Keratinocyte (primary cell): ENCODE results near the gene ASIC1. TPM values are rescaled to one million over a fixed set of nuclear protein-coding genes. Genes with fewer than 3 reads are reported as not detected.

Source experiments
- DNase-seq: peaks from one replicate; pipeline ENCODE4 v3.0.0-alpha.2; 2011; ENCODE audit warnings: low read depth, missing footprints, low spot score
- FAIRE-seq: peaks from 2 replicates; lab custom pipeline; 2011; peaks lifted over from hg19 to GRCh38; lab: Jason Lieb, UNC
- H2AFZ ChIP-seq: 2 replicates; pipeline ENCODE4 v1.6.0; 2012; ENCODE audit warnings: low read length, control low read depth, inconsistent platforms; ENCODE audit not compliant: control insufficient read depth
- H3K27ac ChIP-seq: 2 replicates; pipeline ENCODE4 v1.5.1; 2011; ENCODE audit warnings: low read length; ENCODE audit not compliant: control insufficient read depth, insufficient read depth
- H3K27me3 ChIP-seq: 3 replicates; pipeline ENCODE4 v1.6.0; 2011; ENCODE audit warnings: low read length; ENCODE audit not compliant: control insufficient read depth, insufficient read depth; ENCODE audit errors: extremely low read depth
- H3K36me3 ChIP-seq, 2 experiments: 2 replicates in 1 of 2; 3 replicates in 1 of 2; pipeline ENCODE4 v1.5.1; 2011; ENCODE audit warnings: low read length in 2 of 2, mild to moderate bottlenecking in 1 of 2; ENCODE audit not compliant: control insufficient read depth in 2 of 2, insufficient read depth in 2 of 2; ENCODE audit errors: extremely low read depth in 1 of 2
- H3K4me1 ChIP-seq: 3 replicates; pipeline ENCODE4 v1.5.1; 2011; ENCODE audit warnings: low read length; ENCODE audit not compliant: control insufficient read depth, insufficient read depth; ENCODE audit errors: extremely low read depth
- H3K4me2 ChIP-seq: 3 replicates; pipeline ENCODE4 v1.6.0; 2011; ENCODE audit warnings: low read depth, low read length; ENCODE audit not compliant: control insufficient read depth, insufficient read depth; ENCODE audit errors: extremely low read depth
- H3K4me3 ChIP-seq, 3 experiments: fragments of 200-600 bp in 1 of 3; sonication (generic) in 1 of 3; 2 replicates in 2 of 3; 3 replicates in 1 of 3; pipeline ENCODE4 v1.5.1; 2011 to 2016; ENCODE audit warnings: low read length in 3 of 3, mild to moderate bottlenecking in 3 of 3, control low read depth in 2 of 3, inconsistent platforms in 1 of 3, low read depth in 1 of 3, mixed read lengths in 1 of 3, mixed run types in 1 of 3, moderate library complexity in 1 of 3; ENCODE audit not compliant: control insufficient read depth in 2 of 3, insufficient read depth in 2 of 3; ENCODE audit errors: extremely low read depth in 1 of 3
- H3K79me2 ChIP-seq: 2 replicates; pipeline ENCODE4 v1.6.0; 2012; ENCODE audit warnings: low read length; ENCODE audit not compliant: control insufficient read depth, insufficient read depth
- H3K9ac ChIP-seq: 3 replicates; pipeline ENCODE4 v1.6.0; 2011; ENCODE audit warnings: low read length; ENCODE audit not compliant: control insufficient read depth, insufficient read depth; ENCODE audit errors: extremely low read depth
- H3K9me1 ChIP-seq: 3 replicates; pipeline ENCODE4 v1.6.0; 2011; ENCODE audit warnings: low read length; ENCODE audit not compliant: control insufficient read depth, insufficient read depth; ENCODE audit errors: extremely low read depth
- H3K9me3 ChIP-seq: 2 replicates; pipeline ENCODE4 v1.5.1; 2012; ENCODE audit warnings: low read depth, low read length; ENCODE audit not compliant: control insufficient read depth
- H4K20me1 ChIP-seq: 3 replicates; pipeline ENCODE4 v1.6.0; 2011; ENCODE audit warnings: low read length; ENCODE audit not compliant: control insufficient read depth, insufficient read depth; ENCODE audit errors: extremely low read depth
- EZH2 ChIP-seq: IDR thresholded peaks from one replicate; pipeline ENCODE4 v1.6.1; 2012; ENCODE audit warnings: inconsistent platforms, mild to moderate bottlenecking, low read length, moderate library complexity
- dilution Hi-C: fragments of 300-500 bp; cut with MboI; formaldehyde crosslinking; loops from one replicate; pipeline ENCODE4 v1.7.0; 2020; ENCODE audit warnings: low sequenced_read_pairs; ENCODE audit not compliant: extremely low pct_ligation_motif_present
- polyA plus RNA-seq, 5 experiments: library from polyadenylated mRNA; depleted of rRNA in 3 of 5; stranded (reverse) in 3 of 5; stranded (forward) in 1 of 5; unstranded in 1 of 5; fragments of >200 nt; gene quantifications; 1 replicate in 1 of 5; 2 replicates in 3 of 5; 3 replicates in 1 of 5; pipeline versions ENCODE4 v1.2.1 to v1.2.3, GENCODE V29; 2011 to 2012; ENCODE audit warnings: missing spikeins in 2 of 5, low read depth in 1 of 5, low replicate concordance in 1 of 5
- TF ChIP-seq, protein P1 (sequence below), 3 experiments: IDR thresholded peaks in 1 of 3; conservative IDR thresholded peaks in 1 of 3; optimal IDR thresholded peaks in 1 of 3; 2 replicates in 2 of 3; 3 replicates in 1 of 3; pipeline versions ENCODE3 to v1.5.1; 2011; ENCODE audit warnings: low read length in 3 of 3, mild to moderate bottlenecking in 3 of 3, moderate library complexity in 2 of 3, control low read depth in 1 of 3, inconsistent platforms in 1 of 3; ENCODE audit not compliant: insufficient read depth in 2 of 3; ENCODE audit errors: extremely low read depth in 1 of 3

ASIC1 gene
- polyA plus RNA-seq, 1 donor (not counting 4 experiments of a cell fraction or from before 2014, with no cell fraction given): 5.7 TPM

DNA sequence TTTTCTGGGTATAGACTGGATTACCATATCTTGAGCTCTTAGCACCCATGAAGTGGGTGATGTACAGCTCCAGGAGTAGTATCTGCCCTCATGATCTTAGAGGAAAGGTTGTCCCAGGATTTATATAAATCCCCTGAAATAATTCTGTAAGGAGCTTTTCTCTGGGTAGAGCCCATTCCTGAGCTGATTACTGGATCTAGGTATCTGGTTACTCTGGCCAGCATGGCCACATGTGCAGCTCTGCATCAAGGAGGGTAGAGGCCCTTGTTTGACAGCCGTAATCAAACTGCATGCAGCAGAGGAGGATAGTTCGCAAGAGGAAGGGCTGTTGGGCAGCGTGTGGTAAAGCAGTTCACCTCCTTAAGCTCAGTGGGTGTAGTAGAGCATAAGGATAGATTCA lies 63.1 kb downstream of the ASIC1 start:
- H2AFZ ChIP-seq: no peak overlapping the region
- no peaks in the 10 kb centered on the region for H3K4me1 ChIP-seq
- no peak overlapping the region for H3K27ac ChIP-seq
- no peaks in the 10 kb centered on the region for H4K20me1 ChIP-seq
- H3K4me3 ChIP-seq: no peak overlapping the region
- H3K9me3 ChIP-seq: no peaks in the 10 kb centered on the region
- peaks cover 15 to 16% of the 10 kb centered on the region in 2 experiments for H3K36me3 ChIP-seq
- H3K79me2 ChIP-seq: peaks cover 17% of the 10 kb centered on the region
- dilution Hi-C loops: no loop called here
- no peaks in the 10 kb centered on the region for H3K27me3 ChIP-seq
- no peak for DNase-seq
- no peak for FAIRE-seq
- no peak overlapping the region for H3K4me2 ChIP-seq
- no peaks in the 10 kb centered on the region for H3K9me1 ChIP-seq
- no peak overlapping the region for H3K9ac ChIP-seq
- TF ChIP-seq, protein P1, sequence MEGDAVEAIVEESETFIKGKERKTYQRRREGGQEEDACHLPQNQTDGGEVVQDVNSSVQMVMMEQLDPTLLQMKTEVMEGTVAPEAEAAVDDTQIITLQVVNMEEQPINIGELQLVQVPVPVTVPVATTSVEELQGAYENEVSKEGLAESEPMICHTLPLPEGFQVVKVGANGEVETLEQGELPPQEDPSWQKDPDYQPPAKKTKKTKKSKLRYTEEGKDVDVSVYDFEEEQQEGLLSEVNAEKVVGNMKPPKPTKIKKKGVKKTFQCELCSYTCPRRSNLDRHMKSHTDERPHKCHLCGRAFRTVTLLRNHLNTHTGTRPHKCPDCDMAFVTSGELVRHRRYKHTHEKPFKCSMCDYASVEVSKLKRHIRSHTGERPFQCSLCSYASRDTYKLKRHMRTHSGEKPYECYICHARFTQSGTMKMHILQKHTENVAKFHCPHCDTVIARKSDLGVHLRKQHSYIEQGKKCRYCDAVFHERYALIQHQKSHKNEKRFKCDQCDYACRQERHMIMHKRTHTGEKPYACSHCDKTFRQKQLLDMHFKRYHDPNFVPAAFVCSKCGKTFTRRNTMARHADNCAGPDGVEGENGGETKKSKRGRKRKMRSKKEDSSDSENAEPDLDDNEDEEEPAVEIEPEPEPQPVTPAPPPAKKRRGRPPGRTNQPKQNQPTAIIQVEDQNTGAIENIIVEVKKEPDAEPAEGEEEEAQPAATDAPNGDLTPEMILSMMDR (optimal IDR thresholded peaks at IDR 0.05 in 1 of 3, IDR thresholded peaks at IDR 0.05 in 1 of 3, conservative IDR thresholded peaks at IDR 0.05 in 1 of 3; ENCODE audit: extremely low read depth in 1 of 3, insufficient read depth in 2 of 3, low read length in 3 of 3): no peak
- no peak for TF ChIP-seq EZH2

DNA sequence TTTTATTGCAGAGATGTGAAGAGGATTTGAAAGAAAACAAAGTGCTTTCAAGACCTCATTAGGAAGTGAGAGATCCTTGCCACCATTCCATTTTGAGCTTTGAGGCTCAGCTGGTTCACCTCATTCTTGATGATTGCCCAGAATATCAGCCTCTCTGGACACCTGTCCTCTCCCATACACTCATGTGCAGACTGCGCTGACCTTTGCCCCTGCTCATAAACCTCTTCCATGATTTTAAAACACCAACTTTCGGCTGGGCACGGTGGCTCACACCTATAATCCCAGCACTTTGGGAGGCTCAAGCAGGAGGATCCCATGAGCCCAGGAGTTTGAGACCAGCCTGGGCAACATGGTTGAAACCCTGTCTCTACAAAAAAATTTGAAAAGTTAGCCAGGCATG lies 63.6 kb downstream of the ASIC1 start:
- H2AFZ ChIP-seq: no peak overlapping the region

More for the DNA sequence above, 63.6 kb downstream of the ASIC1 start:
- Histone ChIP-seq H4K20me1 (no peaks in the 10 kb centered on the region), H3K27ac (no peak overlapping the region), H3K9ac (no peak overlapping the region), H3K4me1 (no peaks in the 10 kb centered on the region), H3K9me3 (no peaks in the 10 kb centered on the region), H3K4me3 (no peak overlapping the region), H3K9me1 (no peaks in the 10 kb centered on the region), H3K36me3 (peaks cover 15 to 16% of the 10 kb centered on the region in 2 experiments), H3K4me2 (no peak overlapping the region), H3K27me3 (no peaks in the 10 kb centered on the region), H3K79me2 (peaks cover 13% of the 10 kb centered on the region)
- no peak for DNase-seq
- dilution Hi-C loops: no loop called here
- no peak for FAIRE-seq
- TF ChIP-seq EZH2: no peak
- TF ChIP-seq, protein P1 (optimal IDR thresholded peaks at IDR 0.05 in 1 of 3, IDR thresholded peaks at IDR 0.05 in 1 of 3, conservative IDR thresholded peaks at IDR 0.05 in 1 of 3; ENCODE audit: extremely low read depth in 1 of 3, insufficient read depth in 2 of 3, low read length in 3 of 3): no peak
